IPS-18c (cell line): ENCODE data around the gene SWT1.
"Not testable (repeated sequence)": the region's sequence is repeated elsewhere in the genome, so short reads cannot be mapped to it uniquely, and the experiment has no call there.

Experiments used
- H3K4me3 ChIP-seq: 2 replicates; pipeline ENCODE4 v1.7.0; 2013; ENCODE audit warnings: low read depth, mild to moderate bottlenecking, low read length, moderate library complexity; ENCODE audit not compliant: insufficient read depth
- H3K9me3 ChIP-seq: one replicate; pipeline ENCODE4 v1.6.1; 2013; ENCODE audit warnings: mild to moderate bottlenecking, low read length, moderate library complexity; ENCODE audit not compliant: control insufficient read depth, insufficient read depth

The SWT1 gene

DNA sequence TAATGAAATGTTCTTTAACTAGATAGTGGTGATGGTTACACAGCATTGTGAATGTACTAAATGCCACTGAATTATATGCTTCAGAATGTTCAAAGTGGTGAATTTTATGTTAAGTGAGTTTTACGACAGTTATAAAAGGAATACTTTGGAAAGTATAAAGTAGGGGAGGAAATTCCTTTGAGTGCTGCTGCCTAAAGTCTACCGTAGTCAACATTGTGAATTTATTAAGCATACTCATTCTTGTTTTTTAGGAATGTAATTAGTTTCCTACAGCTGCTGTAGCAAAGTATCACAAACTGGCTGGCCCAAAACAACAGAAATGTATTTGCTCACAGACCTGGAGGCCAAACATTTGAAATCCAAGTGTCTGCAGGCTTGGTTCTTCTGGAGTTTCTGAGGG is 73.0 kb downstream of the SWT1 start:
- H3K4me3 ChIP-seq = no peak overlapping the region
- no peaks in the 10 kb centered on the region for H3K9me3 ChIP-seq

DNA sequence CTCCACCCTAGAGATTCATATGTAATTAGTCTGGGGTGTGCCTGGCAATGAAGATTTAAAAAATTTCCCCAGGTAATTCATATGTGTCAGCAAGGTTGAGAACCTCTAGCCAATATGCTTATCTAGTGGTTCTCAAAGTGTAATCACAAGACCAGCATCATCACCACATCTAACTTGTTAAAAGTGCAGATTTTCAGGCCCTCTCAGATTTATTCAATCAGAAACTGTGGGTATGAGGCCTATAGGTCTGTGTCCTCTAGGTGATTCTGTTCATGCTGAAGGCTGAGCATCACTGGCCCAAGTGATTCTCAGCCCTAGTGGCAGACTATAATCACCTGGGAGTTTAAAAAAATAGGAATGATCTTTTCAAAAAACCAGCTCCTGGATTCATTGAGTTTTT is 75.9 kb downstream of the SWT1 start:
- Histone ChIP-seq H3K9me3 (no peaks in the 10 kb centered on the region), H3K4me3 (no peak overlapping the region)

DNA sequence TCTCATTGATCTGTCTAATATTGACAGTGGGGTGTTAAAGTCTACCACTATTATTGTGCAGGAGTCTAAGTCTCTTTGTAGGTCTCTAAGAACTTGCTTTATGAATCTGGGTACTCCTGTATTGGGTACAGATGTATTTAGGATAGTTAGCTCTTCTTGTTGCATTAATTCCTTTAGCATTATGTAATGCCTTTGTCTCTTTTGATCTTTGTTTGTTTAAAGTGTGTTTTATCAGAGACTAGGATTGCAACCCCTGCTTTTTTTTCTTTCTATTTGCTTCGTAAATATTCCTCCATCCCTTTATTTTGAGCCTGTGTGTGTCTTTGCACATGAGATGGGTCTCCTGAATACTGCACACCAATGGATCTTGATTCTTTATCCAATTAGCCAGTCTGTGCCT is 77.2 kb downstream of the SWT1 start:
- not testable (repeated sequence) for H3K4me3 ChIP-seq, H3K9me3 ChIP-seq

DNA sequence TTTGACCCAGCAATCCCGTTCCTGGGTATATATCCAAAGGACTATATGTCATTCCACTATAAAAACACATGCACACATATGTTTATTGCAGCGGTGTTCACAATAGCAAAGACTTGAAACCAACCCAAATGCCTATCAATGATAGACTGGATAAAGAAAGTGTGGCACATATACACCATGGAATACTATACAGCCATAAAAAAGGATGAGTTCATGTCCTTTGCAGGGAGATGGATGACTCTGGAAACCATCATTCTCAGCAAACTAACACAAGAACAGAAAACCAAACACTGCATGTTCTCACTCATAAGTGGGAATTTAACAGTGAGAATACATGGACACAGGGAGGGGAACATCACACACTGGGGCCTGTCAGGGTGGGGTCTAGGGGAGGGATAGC is 80.2 kb downstream of the SWT1 start:
- H3K4me3 ChIP-seq, H3K9me3 ChIP-seq: not testable (repeated sequence)

DNA sequence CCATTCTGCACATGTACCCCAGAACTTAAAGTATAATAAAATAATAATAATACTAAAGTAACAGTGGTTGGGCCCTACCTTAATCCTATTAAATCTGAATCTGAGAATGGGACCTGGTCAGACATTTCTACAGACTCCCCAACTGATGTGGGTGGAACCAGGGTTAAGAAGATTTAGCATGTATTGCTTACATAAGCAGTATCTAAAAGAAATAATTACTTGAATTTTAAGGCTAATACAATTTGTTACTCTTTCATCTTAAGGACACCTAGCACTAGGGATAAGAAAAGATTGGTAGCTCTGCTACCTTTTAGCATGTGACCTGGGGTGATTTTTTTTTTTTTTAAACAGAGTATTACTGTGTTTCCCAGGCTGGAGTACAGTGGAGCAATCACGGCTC is 80.7 kb downstream of the SWT1 start:
- Histone ChIP-seq H3K4me3 (no peak overlapping the region), H3K9me3 (no peaks in the 10 kb centered on the region)

DNA sequence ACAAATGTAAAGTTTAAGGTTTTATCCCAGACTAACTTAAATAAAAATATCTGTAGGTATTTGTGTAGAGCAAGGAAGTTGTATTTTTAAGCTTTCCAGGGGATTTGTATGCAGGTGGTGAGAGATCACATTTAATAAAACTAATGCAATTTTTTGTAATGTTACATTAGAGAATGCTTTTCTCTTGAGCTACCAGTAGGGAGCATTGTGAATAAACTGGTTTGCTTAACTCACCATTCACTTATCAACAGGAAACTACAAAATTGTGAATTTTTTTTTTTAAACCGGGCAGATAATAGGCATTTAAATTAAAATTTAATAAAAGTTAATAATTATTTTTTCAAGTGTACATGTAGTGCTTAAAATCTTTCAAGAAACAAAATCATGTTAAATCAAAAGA is 81.5 kb downstream of the SWT1 start:
- H3K4me3 ChIP-seq = no peak overlapping the region
- no peaks in the 10 kb centered on the region for H3K9me3 ChIP-seq

DNA sequence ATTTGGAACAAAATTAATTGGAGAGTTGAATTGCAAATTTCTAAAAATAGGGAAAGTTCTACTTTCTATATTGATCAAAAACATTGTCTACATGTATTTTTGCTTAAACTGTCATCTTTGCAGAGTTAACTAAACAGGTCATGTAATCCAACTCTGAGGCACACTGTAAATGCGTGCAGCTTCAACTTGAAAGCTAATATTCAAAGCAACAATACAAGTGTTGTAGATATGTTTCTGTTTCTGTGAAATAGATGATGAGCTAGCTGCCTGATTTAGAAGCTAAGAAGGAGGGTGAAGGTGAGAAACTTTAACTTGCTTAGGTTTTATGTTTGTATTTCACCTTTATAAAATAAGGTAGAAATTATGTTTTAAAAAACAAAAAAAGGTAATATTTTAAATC is 82.9 kb downstream of the SWT1 start:
- no peaks in the 10 kb centered on the region for H3K9me3 ChIP-seq

DNA sequence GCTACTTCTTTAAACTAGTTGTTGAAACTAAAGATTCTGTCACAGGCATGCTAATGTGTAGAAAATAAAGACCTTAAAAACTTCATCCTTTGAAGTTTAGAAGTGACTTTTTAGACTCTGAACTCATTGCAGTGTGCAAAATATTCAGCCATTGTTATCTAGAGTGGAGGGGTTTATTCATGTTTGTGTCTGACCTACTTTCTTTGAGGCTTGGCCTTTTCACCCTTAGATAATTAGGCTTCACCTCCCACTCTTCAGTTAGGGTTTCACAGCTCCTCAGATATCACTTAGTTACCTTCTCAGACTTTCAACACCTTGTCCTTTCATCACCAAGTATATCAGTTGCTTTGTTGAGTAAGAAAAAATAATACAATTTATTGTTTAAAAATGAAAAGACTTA is 84.2 kb downstream of the SWT1 start:
- Histone ChIP-seq H3K4me3 (no peak overlapping the region), H3K9me3 (no peaks in the 10 kb centered on the region)

More for the DNA sequence above, 82.9 kb downstream of the SWT1 start:
- no peak overlapping the region for H3K4me3 ChIP-seq

DNA sequence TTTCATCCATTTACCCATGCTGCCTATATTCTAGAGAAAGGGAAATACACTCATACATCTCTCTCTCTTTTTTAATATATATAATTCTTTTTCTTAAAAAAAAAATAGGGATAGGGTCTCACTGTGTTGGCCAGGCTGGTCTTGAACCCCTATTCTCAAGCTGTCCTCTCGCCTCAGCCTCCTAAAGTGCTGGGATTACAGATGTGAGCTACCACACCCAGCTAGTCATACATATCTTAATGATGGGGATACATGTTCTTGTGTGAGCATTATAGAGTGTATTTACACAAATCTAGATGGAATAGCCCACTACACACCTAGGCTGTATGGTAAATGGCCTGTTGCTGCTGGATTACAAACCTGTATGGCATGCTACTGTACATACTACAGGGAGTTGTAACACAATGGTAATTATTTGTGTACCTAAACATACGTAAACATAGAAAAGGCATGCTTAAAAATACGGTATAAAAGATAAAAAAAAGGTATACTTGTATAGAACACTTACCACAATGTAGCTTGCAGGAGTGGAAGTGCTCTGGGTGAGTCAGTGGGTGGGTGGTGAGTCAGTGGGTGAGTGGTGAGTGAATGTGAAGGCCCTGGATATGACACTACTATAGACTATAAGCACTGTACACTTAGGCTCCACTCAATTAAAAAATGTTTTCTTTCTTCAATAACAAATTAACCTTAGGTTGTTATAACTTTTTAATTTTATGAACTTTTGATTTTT is 87.2 kb downstream of the SWT1 start:
- no peaks in the 10 kb centered on the region for H3K9me3 ChIP-seq
- no peak overlapping the region for H3K4me3 ChIP-seq

DNA sequence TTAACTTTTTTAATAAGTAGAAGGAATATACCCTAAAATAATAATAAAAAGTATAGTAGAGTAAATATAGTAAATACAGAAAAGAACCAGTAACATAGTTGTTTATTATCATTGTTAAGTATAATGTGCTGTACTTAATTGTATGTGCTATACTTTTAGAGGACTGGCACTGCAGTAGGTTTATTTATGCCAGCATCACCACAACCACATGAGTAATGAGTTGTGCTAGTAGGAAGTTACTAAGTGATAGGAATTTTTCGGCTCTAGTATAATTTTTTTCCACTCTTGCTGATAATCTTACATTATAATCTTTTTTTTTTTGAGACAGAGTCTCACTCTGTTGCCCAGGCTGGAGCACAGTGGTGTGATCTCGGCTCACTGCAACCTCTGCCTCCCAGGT is 88.5 kb downstream of the SWT1 start:
- Histone ChIP-seq H3K4me3 (no peak overlapping the region), H3K9me3 (no peaks in the 10 kb centered on the region)

DNA sequence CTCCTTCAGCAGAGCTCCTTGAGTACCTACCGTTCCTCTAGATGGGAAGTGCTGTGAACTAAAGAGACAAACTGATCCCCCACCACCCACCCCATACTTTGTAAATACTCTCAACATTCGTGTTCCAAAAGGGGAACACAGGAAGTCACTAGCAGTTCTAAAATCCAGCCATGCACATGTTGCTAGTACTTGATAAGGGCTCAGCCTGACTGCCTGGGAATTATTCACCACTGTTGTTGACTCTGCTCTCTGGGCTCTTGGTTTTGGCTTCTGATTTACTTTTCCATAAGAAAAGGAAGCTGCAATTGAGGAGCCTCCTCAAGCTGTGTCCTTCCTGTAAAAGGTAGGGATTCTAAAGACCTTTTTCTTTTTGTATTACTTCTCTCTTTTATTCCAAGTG is 92.6 kb downstream of the SWT1 start:
- no peaks in the 10 kb centered on the region for H3K9me3 ChIP-seq
- no peak overlapping the region for H3K4me3 ChIP-seq

DNA sequence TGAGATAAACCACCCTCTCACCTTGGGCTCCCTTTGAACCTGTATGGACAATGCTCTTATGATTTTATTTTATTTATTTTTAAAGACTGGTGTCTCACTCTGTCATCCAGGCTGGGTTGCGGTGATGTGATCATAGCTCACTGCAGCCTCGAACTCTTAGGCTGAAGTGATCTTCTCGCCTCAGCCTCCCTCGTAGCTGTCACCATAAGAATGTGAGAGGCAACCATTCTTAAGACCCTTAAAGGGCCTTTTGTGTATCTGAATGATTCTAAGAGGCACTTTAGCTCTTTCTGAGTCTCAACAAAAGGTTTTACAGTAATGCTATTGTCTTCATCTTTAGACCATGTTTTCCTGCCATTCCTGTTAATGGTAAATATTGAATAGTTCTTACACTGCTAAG is 93.1 kb downstream of the SWT1 start:
- Histone ChIP-seq H3K9me3 (no peaks in the 10 kb centered on the region), H3K4me3 (no peak overlapping the region)

DNA sequence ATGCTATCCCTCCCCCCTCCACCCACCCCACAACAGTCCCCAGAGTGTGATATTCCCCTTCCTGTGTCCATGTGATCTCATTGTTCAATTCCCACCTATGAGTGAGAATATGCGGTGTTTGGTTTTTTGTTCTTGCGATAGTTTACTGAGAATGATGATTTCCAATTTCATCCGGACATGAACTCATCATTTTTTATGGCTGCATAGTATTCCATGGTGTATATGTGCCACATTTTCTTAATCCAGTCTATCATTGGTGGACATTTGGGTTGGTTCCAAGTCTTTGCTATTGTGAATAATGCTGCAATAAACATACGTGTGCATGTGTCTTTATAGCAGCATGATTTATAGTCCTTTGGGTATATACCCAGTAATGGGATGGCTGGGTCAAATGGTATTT is 95.0 kb downstream of the SWT1 start:
- not testable (repeated sequence) for H3K9me3 ChIP-seq, H3K4me3 ChIP-seq

DNA sequence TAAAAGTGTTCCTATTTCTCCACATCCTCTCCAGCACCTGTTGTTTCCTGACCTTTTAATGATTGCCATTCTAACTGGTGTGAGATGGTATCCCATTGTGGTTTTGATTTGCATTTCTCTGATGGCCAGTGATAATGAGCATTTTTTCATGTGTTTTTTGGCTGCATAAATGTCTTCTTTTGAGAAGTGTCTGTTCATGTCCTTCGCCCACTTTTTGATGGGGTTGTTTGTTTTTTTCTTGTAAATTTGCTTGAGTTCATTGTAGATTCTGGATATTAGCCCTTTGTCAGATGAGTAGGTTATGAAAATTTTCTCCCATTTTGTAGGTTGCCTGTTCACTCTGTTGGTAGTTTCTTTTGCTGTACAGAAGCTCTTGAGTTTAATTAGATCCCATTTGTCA is 95.4 kb downstream of the SWT1 start:
- H3K4me3 ChIP-seq, H3K9me3 ChIP-seq: not testable (repeated sequence)

DNA sequence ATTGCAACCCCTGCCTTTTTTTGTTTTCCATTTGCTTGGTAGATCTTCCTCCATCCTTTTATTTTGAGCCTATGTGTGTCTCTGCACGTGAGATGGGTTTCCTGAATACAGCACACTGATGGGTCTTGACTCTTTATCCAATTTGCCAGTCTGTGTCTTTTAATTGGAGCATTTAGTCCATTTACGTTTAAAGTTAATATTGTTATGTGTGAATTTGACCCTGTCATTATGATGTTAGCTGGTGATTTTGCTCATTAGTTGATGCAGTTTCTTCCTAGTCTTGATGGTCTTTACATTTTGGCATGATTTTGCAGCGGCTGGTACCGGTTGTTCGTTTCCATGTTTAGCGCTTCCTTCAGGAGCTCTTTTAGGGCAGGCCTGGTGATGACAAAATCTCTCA is 98.6 kb downstream of the SWT1 start:
- H3K9me3 ChIP-seq, H3K4me3 ChIP-seq: not testable (repeated sequence)

DNA sequence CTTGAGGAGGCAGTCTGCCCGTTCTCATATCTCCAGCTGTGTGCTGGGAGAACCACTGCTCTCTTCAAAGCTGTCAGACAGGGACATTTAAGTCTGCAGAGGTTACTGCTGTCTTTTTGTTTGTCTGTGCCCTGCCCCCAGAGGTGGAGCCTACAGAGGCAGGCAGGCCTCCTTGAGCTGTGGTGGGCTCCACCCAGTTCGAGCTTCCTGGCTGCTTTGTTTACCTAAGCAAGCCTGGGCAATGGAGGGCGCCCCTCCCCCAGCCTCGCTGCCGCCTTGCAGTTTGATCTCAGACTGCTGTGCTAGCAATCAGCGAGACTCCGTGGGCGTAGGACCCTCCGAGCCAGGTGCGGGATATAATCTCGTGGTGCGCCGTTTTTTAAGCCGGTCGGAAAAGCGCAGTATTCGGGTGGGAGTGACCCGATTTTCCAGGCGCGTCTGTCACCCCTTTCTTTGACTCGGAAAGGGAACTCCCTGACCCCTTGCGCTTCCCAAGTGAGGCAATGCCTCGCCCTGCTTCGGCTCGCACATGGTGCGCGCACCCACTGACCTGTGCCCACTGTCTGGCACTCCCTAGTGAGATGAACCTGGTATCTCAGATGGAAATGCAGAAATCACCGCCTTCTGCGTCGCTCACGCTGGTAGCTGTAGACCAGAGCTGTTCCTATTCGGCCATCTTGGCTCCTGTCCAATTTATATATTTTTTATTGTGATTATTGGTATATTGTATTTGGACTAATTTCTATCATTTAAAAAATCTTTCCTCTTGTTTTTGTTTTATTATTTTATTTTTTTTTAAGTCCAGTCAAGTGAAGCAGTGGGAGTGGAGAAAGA is 100.4 kb downstream of the SWT1 start:
- not testable (repeated sequence) for H3K4me3 ChIP-seq, H3K9me3 ChIP-seq

DNA sequence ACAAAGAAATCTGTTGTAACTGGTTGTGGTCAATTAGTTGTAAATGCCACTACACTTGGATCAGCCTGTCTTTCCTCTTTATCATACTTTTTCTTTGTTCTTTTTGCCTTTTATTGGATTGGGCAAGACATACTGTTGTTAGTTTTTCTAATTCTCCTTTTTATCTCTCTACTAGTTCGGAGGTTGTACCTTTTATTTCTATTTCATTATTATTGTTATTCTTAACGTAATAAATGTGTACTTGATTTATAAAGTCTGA is 100.9 kb downstream of the SWT1 start:
- H3K4me3 ChIP-seq = no peak overlapping the region
- no peaks in the 10 kb centered on the region for H3K9me3 ChIP-seq

DNA sequence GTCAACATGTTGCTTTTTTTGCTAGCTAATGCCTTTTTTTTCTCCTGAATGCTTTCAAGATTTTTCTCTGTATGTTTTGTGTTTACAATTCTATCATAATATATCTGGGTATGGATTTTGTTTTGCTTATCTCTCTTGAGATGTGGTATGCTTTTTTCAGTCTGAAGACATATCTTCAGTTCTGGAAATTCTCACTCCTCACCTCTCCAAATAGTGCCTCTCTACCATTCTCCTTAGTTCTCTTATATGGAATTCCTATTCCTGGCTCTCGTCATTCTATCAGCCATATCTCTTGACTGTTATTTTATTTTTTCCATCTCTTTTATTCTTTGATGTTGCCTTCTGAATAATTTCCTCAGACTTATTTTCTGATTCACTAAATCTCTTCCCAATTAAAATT is 101.7 kb downstream of the SWT1 start:
- Histone ChIP-seq H3K9me3 (no peaks in the 10 kb centered on the region), H3K4me3 (no peak overlapping the region)

DNA sequence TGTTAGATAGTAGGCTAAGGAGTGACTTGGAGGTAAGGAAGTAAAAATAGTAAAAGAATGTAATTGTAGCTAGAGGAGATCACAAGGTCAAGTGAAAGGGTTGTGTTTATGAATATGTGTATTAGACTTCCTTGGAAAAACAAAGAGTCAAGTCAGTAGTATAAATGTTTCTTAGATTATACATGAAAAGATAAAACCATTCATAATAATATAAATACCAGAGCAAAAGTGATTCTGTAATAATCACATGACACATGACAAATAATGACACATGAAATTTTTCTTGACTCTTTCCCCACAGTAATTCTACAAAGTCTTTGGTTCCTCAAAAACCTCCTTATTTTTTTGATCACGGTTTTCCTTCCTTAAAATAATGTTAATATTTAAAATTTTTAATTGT is 103.6 kb downstream of the SWT1 start:
- H3K9me3 ChIP-seq = no peaks in the 10 kb centered on the region
- no peak overlapping the region for H3K4me3 ChIP-seq
